ENCODE results near the gene MIA2.

DNA sequence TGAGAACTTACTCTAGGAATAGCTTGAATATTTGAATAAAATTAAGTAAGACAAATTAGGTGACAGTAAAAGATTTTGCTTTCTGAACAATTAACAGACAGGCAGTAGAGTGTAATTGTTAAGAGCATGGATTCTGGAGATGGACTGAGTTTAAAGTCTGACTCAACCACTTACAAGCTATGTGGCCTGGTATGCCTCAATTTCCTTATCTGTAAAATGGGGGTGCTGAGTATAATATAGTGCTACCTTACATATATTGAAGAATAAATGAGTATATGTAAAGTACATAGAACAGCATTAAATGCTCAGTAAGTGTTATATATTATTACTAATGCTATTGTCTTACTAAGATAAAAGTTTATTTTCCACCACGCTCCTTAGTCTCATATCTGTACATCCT is 7.1 kb downstream of the MIA2 start:
- TF ChIP-seq CTCF (IDR thresholded peaks at IDR 0.05) (no peak), POLR2A (IDR thresholded peaks at IDR 0.05) (no peak)

Measured in prostate gland (tissue), 2 donors.